Stimulated activated CD4-positive, alpha-beta T cell treated with anti-CD3 and anti-CD28 coated beads, Interleukin-2, amount 100 ng/mL, for 24 hours (primary cell): Measurements from ENCODE around the gene C8G.

ENCODE experiments used
- DNase-seq, 2 donors: peaks; one replicate each; pipeline ENCODE4 v3.0.0-alpha.2; 2020

Gene C8G

GRCh38 chr9:136942112-136942880, 2.7 kb upstream of the C8G start:
- DNase-seq, result peak in 1 of 2 donors; percentile 17

- DNase-seq, result peak in 1 of 2 donors; percentile 17
Observed at GRCh38 chr9:136942881-136943230, 2.2 kb upstream of the C8G start.

GRCh38 chr9:136943291-136944211, 1.5 kb upstream of the C8G start:
- peak; percentile 46 to 52 for DNase-seq

GRCh38 chr9:136944212-136944518, 878 bp upstream of the C8G start:
- DNase-seq, result no peak

GRCh38 chr9:136945333-136946227, 537 bp downstream of the C8G start:
- DNase-seq, result no peak

- no peak for DNase-seq
Observed at GRCh38 chr9:136946228-136947027, 1.4 kb downstream of the C8G start.

GRCh38 chr9:136947028-136947891, 2.2 kb downstream of the C8G start:
- no peak for DNase-seq

GRCh38 chr9:136947955-136948510, 3.0 kb downstream of the C8G start:
- no peak for DNase-seq

- DNase-seq, result no peak
Observed at GRCh38 chr9:136949239-136949816, 4.3 kb downstream of the C8G start.

- peak; percentile 97 for DNase-seq
Observed at GRCh38 chr9:136949817-136950655, 5.0 kb downstream of the C8G start.

- DNase-seq, result no peak
Observed at GRCh38 chr9:136950656-136951276, 5.7 kb downstream of the C8G start.

GRCh38 chr9:136951541-136952320, 6.7 kb downstream of the C8G start, which contains the start of gene LCN12:
Gene LCN12, plus strand, starts transcription at chr9:136952273. Its CDS starts 55 bp downstream, at chr9:136952328.
- no peak for DNase-seq

- no peak for DNase-seq
Observed at GRCh38 chr9:136952321-136952850, 7.3 kb downstream of the C8G start.

GRCh38 chr9:136952876-136953770, 8.1 kb downstream of the C8G start:
- no peak for DNase-seq

- no peak for DNase-seq
Observed at GRCh38 chr9:136953771-136954269, 8.8 kb downstream of the C8G start.

- no peak for DNase-seq
Observed at GRCh38 chr9:136954270-136955083, 9.4 kb downstream of the C8G start.
